GM18498 (cell line): Measurements from ENCODE around the gene TRIM29.

Experiments used
- ATAC-seq: cut with Tn5 transposase; IDR thresholded peaks from one replicate; pipeline ENCODE4 v1.9.1; 2021; ENCODE audit warnings: mild to moderate bottlenecking, moderate library complexity; ENCODE audit not compliant: unreplicated experiment

Gene TRIM29

DNA sequence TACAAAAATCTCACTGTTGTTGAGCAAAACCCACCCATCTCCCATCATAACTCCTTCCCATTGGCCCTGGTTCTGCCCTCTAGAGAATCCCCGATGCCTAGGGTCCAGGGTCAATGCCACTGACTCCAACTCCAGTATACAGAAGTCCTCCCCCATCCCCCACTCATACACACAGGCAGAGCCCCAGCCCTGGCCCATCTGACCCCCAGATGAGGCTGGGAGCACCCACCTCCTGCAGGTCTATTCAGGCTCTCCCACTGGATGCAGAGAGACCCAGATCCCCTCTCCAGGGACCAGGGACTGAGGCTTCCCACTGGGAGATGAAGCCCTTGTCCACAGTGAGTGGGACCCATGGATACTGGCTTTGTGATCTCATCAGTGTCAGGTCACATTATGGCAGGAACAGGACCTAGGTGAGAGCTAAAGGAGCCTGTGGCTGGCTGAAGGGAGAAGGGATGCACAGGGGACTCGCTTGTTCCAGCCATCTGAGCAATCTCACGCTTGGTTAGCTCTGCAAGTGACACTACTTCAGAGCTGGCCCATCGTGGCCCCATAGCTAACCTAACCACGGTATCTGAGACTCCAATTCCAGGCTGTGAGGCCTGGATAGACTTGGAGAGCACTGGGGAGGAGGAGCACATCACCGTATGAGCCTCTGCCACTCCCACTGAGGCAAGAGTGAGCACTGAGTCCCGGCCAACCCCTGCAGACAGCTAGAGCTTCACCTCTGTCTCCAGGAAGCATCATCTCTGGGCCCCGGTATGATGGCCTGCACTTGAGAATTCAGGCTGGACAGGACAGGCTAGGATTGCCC is 35.7 kb downstream of the TRIM29 start:
- no peak for ATAC-seq

DNA sequence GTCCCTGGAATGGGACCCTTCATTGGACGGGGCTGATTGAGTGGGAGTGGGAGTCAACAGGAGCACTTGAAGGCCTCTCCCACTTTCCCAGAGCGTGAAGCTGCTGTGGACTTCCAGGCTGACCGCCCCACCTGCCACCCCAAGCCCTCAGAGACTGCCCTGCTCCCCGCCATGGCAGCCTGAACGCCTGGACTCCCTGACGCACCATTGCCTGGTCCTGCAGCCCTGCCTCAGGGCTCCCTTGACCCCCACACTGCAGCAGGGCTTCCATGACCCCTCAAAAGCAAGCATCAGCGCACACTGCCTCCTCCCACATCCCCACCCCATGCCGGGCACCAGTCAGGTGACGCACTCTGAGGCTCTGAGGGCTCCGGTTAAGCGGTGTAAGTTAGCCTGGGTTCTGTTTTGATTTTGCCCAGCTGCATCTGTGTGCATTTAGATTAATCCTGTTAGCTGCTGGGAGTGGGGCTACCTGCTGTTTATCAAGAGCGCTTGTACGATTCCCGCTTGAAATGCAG is 39.4 kb downstream of the TRIM29 start:
- no peak for ATAC-seq

DNA sequence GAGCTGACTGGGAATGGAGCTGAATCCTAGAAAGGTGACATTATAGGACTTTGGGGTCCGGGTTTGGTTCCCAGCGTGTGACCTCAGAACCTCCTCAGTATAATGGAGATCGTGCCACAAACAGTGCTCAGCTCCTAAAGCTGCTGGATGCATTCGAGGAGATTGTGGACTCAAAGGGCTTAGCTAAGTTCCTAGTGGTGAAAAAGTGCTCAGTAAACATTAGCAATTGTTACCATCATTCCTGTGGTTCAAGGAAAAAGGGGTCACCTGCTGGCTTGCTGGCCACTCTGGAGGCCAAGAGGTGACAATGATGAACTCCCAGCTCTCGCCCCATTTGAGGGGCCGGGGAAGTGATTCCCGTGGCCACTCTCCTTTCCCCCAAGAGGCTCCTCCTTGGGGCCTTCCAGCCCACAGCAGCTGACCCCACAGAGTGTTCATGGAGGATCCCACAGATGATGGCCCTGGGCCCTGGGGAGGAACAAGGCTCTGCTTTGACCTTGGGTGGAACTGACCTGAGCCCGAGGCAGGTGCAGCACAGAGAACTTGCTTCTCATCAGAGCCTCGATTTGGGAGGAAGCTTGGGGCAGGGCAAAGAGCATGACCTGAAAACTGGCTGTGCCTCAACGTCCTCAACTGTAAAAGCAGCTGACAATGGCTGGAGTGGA is 40.1 kb downstream of the TRIM29 start:
- ATAC-seq: no peak

DNA sequence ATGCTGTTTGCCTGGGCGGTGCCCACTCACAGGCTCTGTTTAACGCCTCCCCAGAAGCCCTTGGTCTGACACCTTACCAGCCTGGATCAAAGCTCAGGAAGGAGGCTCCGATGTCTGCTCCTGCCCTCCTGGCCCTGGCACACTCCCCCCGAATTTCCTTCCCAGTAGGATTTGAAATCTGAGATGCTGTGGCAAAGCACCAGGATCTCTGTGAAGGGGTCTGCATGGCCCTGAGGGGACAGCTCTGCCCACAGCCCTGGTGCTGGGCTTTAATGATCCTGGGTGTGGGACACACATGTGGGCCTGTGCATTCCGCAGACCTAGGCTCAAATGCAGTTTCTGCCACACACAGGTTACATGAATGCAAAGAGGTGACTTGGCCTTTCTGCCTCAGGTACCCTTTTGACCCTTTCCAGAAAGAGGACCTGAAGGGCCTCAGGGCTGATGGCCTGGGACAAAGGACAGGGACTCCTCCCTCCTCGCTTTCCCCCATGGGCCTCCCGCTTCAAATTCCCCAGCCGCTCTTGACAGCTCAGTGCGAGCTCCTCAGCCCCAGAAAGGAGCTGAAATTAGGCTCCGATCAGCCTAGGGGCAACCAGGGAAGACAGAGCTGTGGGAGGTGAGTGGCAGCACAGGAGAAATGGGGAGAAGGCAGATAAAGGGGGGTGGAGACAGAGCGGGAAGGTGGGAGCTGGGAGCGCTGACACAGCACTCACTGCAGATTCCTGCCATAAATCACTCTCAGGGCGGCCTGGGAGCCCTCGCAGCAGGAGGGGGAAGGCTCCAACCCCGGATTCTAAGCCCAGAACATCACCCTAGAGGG is 41.3 kb downstream of the TRIM29 start:
- ATAC-seq: no peak

DNA sequence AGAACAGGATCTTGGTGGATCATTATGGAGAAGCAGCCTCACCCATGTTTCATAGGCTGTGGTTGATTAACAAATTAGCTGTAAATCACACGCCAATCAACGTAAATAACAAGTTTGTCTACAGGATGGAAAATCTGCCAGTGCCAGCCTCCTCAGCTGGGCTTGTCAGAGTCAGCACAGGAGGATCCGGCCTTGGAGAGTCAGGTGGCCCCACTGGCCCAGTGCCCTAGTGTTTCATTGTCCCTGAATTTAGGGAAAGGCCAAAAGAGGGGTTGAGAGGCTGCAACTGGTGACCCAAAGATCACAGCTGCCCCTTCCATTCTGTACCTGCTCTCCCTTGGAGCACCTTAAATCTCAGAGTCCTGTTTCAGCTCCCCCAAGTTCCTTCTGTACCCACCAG is 42.4 kb downstream of the TRIM29 start:
- ATAC-seq: no peak

DNA sequence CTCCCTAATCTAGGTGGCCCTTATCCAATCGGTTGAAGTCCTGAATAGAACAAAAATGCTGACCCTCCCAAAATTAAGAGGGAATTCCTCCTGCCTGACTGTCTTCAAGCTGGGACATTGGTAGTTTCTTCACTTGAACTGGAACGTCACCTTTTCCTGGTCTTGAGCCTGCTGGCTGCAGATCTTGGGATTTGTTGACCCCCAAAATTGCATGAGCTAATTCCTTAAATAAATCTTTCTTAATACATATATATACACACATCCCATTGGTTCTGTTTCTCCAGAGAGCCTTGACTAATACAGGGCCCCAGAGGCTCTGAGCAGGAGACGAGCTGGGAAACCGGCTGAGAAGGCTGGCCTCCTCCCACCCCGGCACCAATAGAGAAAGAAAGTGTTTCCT is 46.2 kb downstream of the TRIM29 start:
- no peak for ATAC-seq

DNA sequence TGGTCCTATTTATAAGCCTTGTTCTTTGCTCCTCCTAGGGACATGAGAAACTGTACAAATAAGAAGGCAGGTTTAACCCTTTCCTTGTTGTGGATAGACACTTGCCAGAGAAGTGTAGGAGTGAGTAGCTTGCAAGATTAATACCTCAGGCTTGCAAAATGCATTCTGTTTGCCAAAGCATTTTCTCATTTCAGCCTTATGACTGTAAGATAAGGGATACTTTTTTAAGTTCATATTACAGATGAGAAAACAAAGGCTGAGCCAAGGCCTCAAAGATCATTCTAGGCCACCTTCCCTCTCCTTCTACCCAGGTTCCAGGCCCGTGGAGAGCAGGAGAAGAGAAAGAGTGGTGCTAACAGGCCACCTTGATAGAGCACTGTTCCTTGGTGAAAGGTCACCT is 46.8 kb downstream of the TRIM29 start:
- no peak for ATAC-seq

DNA sequence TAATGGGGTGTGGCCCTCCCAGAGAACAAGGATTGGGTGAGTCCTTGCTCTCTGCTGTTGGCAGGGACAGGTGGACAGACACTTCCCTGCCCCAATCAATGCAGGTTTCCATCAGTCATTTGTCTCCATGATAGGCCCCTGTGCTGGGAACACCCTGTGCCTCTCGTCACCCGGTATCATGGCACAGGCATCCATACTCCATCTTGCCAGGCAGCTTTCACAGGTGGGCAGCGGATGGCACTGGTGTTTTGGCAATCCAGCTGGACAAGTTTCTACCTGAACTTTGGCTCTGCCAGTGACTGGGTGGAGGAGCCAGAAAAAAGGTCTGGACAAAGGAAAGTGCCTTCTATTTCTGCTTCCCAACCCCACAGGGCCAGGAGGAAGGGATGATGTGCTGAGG is 47.5 kb downstream of the TRIM29 start:
- ATAC-seq: no peak

DNA sequence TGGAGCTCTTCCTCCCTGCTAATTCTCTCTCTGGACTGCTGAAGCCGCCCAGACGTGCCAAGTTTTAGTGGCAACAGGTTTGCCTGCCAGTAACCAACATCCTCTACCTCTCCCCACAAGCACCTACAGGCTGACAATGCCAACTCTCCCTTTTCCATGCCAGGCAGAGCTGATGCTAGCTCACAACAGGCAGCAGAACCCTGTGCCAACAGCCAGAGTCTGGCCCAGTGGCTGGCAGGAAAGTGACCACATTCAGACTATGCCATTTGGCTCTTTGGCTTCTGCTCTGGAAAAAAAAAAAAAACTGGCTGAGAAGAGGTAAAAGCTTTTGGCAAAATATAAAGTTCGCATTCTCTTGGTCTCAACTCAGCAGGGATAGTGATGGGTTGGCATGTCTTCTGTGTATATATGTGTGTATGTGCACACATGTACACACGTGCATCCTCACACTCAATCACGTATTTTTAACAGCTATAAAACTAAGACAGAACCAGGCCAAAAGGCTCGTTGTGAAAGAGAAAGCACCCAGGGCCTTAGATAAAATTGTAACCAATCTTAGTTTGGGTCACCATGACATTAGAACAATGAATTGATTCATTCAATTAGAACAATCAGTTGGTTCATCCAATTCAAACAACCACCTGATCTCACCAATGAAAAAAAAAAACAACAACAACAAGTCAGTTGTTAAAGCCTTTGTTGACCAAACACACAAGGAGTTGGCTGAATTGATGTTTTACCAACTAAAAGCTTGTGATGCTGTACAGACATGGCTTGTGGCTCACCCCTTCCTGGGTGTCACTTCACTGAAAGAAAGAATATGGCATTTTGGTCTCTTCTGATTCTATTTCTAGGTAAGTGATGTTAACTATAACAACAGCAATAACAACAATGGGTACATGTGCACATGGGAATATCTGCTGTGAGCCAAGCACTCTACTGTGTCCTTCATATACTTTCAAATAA is 48.6 kb downstream of the TRIM29 start:
- ATAC-seq: no peak

DNA sequence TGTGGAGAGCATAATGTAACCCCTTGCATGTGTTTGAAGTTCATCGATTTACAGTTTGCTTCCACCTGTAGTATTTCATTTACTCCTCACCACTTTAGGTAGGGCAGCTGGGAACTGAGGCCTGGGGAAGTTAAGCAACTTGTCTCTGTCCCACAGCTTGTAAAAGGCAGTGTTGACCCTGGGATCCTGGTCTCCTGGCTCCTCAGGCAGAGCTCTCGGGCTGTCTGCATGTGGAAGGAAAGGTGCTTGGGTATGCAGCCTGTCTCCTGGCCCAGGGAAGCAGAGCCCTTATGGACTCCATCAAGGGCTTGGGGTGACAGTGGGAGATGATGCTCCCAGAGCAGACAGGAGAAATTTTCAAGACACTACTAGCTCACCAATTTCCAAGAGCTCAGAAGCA is 49.9 kb downstream of the TRIM29 start:
- no peak for ATAC-seq

DNA sequence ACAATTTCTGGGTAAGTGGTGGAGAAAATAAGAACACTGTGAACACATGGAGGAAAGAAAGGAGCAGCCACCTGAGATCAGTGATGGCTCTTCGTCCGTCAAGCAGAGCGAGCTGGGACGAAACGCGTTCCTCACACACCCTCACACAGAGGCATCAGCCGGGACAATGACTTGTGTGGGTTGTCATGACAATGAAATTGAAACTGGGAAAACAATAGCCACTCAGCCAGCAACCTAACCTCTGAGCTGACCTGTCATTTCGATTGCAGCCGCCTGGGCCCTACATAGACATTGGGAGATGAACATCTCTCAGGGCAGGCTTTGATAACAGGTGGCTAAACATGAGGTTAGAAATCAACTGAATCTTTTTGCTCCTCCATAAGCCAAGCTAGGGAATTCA is 51.3 kb downstream of the TRIM29 start:
- ATAC-seq: no peak

DNA sequence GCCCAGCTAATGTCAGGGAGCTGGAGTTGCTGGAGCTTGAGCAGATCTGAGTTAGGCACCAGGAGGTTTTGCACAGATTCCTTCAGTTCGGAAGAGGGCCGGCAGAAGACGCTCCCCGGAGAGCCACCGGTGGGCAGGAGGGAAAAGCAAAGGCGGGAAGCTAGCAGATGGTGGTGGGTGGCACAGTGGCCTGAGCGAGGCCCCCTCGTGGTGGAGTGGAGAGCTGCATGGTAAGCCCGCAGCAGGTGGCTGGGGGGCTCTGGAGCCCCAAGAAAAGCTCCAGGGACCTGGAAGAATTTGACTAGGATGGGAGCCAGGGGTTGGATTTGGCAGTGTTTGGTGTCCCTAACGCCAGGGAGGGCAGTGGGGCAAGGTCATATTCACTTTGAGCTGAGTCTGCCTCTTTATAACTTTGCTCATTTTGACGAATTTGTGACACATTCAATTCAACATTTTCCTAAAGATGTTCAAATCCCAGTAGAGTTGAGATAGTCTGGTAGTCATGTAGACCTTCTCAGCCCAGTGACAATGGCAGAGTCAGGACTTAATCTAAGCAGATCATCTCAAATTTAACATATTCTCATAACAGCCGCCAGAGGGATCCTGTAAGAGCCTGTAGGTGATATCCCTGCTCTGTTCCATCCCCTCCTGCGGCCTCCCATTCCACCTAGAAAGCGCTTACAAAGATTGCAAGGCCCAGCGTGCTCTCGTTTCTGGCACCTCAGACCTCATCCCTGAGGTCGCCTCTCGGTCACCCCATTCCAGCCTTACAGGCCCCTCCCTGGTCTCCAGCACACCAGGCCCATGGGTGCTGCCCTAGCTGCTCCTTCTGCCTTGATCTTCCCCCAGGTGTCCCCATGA is 57.9 kb downstream of the TRIM29 start:
- ATAC-seq: no peak

DNA sequence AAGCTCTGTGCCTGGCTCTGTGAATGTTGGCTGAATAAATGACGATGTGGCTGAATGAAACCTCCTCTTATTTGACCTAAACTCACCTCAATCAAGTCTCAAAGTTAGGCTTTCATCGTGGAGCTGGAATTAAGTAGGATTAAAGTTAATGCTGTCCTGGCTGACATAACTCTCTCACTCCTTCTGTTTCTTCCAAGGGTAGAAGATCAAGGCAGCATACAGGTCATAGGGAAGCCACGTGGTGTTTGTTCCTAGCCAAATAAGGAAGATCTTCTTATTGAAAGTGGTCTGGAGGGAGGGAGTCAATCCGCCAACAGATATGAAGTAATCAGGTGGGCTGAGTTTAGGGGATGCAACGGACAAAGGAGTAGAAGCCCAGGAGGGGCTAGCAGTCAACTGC is 59.5 kb downstream of the TRIM29 start:
- no peak for ATAC-seq

DNA sequence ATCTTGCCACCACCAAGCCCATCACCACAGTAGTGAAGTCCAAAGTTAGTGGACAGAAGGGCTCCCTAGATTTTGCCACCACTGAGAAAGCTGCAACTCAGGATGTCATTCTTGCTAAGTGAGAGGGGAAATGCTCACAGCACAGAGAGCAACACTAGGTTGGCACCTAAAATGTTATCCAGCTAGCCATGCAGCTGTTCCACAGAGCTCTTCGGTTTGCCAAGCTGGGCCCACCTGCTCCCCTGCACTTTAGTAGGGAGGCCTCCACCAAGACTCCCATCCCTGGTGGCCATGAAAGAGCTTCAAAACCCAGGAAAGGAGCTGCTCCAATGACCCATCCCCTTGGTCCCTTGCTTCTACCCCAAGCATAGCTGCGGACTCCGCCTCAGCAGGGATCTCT is 63.8 kb downstream of the TRIM29 start:
- ATAC-seq: no peak

DNA sequence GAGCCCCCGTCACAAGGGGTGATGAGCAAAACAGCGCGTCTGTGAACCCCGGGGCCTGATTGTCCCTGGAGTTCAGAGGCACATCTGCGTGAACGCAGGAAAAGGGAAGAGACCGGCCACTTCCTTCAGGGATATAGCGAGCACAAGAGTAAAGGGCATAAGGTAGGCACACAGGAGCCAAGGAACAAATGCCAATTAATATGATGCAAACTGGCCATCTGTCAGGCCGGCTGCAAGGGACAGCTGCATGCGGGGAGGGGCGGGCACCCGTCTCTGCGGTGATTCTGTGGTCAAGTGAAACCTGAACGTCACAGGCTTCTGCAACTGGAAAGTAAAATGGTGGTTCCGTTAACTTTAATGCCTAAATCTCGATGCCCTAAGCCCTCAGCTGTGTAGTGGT is 64.7 kb downstream of the TRIM29 start:
- no peak for ATAC-seq

DNA sequence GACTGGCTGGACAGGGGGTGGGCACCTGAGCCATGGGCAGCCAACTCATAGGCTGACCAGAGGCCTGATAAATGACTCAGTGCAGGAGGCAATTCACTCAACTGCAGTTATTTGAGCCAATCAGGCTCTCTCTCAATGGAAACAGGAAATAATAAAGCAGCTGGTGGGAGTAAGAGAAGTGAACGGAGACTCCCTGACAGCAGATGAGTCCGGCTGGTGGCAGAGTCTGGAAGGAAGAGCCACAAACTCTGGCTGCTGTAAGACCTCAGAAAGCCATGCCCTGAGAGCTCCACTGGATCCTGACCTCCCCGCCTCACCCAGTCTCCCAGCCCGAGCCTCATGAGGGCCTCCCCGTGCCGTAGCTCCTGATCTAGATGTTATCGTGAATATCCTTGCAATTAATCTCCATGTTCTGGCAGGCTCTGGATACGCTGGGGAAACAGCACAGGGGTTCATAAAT is 69.8 kb downstream of the TRIM29 start:
- no peak for ATAC-seq

DNA sequence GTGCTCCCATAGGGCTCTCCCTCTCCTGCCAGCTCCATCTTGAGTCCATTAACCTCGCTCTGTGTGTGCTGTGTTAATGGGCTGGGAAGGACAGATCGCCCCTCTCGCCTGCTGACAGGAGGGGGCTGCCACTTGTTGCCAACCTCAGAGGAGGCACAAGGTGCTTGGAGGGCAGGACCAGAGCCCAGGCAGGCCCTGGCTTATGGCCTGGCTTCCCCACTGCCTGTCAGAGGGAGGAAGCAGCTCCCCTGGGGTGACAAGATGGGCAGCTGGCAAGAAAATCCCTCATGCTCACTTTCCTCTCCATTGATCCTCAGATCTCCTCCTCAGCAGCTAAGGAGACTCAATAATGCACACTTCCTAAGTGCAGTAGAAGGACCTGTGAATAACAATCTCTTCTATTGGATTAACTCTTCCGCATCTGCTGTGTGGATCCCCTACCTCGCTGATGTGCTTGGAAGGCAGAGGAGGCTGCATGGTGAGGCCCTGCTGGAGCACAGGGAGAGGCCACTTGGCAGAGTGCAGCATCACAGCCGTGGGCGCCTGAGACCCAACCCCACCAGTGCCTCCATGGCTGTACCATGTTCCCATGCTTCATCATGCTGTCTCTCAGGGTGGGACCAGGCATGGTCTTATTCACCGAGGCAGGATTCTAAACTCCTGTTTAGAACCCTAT is 70.3 kb downstream of the TRIM29 start:
- no peak for ATAC-seq

DNA sequence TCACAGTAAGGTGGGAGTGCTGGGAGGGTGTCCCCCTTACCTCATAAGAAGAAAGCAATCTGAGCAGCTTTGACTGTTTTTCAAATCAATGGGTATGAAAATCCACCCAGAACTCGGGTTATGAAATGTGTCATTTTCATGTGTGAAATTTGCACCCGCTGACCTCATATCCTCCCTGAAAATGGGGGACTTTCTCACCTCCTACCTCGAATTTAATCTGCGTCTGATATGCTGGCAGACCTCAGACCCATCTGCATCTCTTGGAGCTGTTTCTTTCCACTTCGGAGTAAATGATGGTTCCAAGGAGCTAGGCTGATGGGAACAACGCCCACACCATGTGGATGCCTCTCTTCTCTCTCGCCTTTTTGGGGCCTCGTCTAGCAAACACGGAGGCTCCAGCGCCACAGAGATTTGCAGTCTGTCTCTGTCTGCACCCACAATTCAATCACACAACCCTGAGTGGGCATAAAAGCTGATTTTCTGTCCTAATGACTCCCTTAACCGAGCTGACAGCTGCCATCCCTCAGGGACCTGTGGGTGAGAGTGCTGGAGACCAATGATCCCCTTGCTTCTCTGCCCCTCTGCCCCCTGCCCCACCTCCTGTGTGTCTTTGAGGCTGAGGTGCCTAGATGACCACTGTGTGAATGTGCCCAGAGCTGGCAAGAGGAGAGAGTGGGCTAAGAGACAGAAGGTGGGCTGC is 71.0 kb downstream of the TRIM29 start:
- ATAC-seq: no peak
